GF-D8 (cell line): ENCODE data around the gene PKP4.

Experiments
- DNase-seq: peaks from one replicate; lab custom pipeline; 2025; lab: John Stamatoyannopoulos, UW

Gene PKP4

GRCh38 chr2:158546412-158547144 is 89.8 kb downstream of the PKP4 start:
- DNase-seq: no peak

GRCh38 chr2:158553257-158553656 is 96.5 kb downstream of the PKP4 start:
- DNase-seq: no peak

- DNase-seq: no peak
These were observed 98.2 kb downstream of the PKP4 start for GRCh38 chr2:158554996-158555395.

- DNase-seq: no peak
These were observed 99.4 kb downstream of the PKP4 start for GRCh38 chr2:158556124-158556523.

- DNase-seq: no peak
These were observed 101.0 kb downstream of the PKP4 start for GRCh38 chr2:158557752-158558151.

GRCh38 chr2:158559252-158559651 is 102.5 kb downstream of the PKP4 start:
- DNase-seq: no peak

- no peak for DNase-seq
These were observed 103.5 kb downstream of the PKP4 start for GRCh38 chr2:158560259-158560658.

- no peak for DNase-seq
These were observed 104.3 kb downstream of the PKP4 start for GRCh38 chr2:158561054-158561453.

GRCh38 chr2:158567208-158567607 is 110.5 kb downstream of the PKP4 start:
- no peak for DNase-seq

- no peak for DNase-seq
These were observed 112.5 kb downstream of the PKP4 start for GRCh38 chr2:158569284-158569683.

GRCh38 chr2:158570869-158571268 is 114.1 kb downstream of the PKP4 start:
- no peak for DNase-seq

- DNase-seq: no peak
These were observed 117.0 kb downstream of the PKP4 start for GRCh38 chr2:158573739-158574138.

GRCh38 chr2:158575051-158575635 is 118.4 kb downstream of the PKP4 start:
- DNase-seq: no peak

- DNase-seq: no peak
These were observed 120.4 kb downstream of the PKP4 start for GRCh38 chr2:158577141-158577540.

GRCh38 chr2:158578703-158579330 is 122.1 kb downstream of the PKP4 start:
- DNase-seq: no peak

GRCh38 chr2:158579928-158580327 is 123.2 kb downstream of the PKP4 start:
- DNase-seq: no peak

GRCh38 chr2:158580760-158581159 is 124.0 kb downstream of the PKP4 start:
- DNase-seq: no peak

GRCh38 chr2:158582670-158583069 is 125.9 kb downstream of the PKP4 start:
- DNase-seq: no peak

GRCh38 chr2:158583923-158584322 is 127.2 kb downstream of the PKP4 start:
- no peak for DNase-seq

- DNase-seq: no peak
These were observed 129.7 kb downstream of the PKP4 start for GRCh38 chr2:158586491-158586890.

GRCh38 chr2:158589303-158589702 is 132.6 kb downstream of the PKP4 start:
- DNase-seq: no peak

GRCh38 chr2:158598862-158599517 is 142.2 kb downstream of the PKP4 start:
- DNase-seq: no peak

GRCh38 chr2:158599609-158600008 is 142.9 kb downstream of the PKP4 start:
- no peak for DNase-seq
